NCI-H524 (cell line): Measurements from ENCODE around the gene GPR39.
"Not testable (repeated sequence)": the region's sequence is repeated elsewhere in the genome, so short reads cannot be mapped to it uniquely, and the experiment has no call there.

Experiments
- DNase-seq, 2 experiments: peaks; one replicate each; lab custom pipeline; 2025; lab: John Stamatoyannopoulos, UW

GPR39 gene

DNA sequence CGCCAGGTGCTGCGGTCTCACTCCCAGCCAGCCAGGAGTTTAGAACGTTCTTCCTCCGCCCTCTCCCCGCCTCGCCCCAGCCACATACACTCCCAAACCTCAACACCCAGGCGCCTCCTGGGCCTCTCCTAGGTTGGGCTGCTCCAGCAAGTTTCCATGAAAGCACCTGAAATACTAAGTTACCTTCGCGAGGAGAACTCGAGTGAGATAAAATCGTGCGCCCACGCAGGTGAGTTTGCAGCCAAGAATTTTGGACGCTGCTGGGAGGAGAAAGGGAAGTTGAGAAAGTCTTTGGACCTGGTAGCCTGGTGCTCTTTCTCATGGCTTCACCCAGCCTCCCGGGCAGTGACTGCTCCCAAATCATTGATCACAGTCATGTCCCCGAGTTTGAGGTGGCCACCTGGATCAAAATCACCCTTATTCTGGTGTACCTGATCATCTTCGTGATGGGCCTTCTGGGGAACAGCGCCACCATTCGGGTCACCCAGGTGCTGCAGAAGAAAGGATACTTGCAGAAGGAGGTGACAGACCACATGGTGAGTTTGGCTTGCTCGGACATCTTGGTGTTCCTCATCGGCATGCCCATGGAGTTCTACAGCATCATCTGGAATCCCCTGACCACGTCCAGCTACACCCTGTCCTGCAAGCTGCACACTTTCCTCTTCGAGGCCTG, at the start of gene GPR39:
GPR39 (plus strand) TSS at position 83 of the 673 bp plus-strand sequence.
- no peak for DNase-seq

DNA sequence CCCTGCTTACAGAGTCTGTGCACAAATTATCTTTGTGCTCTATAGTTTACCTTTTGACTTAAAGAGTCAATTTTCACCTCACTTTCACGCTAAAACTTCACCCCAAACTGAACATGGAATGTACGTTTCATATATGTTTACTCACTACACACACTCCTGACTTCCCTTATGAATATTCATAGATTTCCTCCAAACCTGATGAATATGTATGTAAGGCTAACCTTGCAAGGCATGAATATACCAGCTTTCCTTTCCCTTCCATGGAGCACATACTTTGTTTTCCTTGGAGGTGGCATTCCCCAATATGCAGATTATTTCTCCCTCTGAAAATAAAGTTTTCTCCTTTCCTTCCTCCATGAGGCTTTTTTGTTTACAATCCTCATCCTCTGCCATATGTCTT, 48.4 kb upstream of the GPR39 start:
- no peak for DNase-seq

DNA sequence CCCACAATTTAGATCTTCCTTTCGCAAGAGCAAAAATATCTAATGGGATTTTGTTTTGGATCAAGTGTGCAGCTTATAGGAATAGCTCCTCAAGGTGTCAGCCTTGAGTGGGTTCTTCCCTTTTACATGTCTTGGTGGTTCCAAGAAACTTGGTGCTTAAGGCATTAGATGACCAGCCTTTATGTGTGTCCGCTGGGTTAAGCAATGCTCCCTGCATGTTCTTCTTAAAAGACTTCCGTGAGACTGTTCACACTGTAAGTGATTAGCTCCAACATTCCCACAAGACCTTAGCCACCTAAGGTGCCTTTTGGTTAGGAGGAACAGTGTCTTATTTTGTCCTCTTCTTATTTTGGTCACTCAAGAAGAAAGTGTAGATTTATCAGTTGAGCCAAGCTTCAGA, 44.3 kb upstream of the GPR39 start:
- no peak for DNase-seq

DNA sequence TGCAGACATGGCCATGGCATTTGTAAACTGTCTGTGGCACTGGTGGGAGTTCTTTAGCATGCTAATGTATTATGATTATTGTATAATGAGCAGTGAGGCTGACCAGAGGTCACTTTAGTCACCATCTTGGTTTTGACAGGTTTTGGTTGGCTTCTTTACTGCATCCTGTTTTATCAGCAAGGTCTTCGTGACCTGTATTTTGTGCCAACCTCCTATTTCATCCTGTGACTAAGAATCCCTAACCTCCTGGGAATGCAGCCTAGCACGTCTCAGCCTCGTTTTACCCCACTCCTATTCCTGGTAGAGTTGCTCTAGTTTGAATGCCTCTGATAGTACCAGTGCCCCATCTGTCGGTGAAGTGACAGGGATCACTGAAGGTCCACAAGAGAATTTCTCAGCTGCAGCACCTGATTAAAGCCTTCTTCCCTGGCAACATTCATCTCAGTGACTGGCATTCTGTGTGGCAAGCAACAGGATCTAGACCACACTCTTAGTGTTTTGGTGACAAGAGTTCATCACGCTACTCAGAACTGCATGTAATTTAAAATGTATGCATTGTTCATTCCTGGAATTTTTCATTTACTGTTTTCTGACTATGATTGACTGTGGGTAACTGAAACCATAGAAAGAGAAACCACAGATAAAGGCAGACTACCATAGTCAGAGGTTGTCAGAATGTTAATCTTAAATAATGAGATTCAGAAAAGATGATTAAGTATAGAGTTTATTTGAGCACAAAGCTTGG, 43.0 kb upstream of the GPR39 start:
- no peak for DNase-seq

DNA sequence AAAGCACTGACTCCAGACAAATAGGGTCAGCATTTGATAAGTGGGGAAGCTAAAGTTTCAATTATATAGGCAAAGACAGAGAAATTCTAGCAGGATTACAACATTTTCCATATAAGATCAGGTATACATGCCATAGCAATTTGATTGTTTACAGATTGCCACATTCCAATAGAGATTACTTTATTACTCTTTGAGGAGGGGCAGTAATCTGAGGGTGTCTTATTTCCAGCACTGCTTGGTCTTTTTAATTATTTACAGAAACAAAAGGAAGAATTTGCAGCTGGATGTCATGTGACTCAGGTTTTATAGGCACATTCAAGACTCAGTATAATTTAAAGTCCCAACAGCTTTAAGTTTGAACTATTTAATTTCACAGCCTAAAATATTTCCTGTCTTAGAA, 42.5 kb upstream of the GPR39 start:
- DNase-seq: no peak

DNA sequence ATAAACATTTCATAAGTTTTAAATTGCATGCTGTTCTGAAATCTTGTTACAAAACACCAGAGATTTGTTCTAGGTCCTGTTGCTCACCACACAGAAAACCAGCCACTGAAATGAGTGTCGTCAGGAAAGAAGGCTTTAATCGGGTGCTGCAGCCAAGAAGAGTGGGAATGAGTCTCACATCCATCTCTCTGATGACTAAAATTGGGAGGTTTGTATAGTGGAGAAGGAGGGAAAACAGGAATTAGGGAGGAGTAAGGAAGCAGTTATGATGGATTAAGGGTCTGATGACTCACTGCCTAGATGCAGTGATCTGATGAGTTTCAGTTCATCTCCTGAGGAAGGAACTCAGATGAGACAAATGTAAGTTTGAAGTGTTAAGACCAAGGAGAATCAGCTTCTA, 42.1 kb upstream of the GPR39 start:
- DNase-seq: no peak

DNA sequence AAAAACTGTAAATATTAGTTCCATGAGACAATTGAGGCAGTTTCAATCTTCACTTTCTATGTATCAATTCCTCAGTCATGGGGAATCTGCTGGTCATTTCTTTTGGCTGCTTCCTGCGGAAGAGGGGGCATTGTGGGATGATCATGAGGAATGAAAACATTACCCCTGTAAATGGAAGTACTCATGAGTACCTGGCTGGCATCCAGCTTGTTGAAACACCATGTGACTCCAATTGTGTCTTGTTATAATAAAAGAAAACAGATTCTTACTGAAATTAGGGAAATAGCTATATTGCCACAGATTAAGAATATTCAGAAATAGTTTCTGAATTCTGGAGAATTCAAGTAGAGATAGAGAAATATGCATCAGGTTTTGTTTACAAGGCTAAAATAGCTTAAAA, 41.6 kb upstream of the GPR39 start:
- no peak for DNase-seq

DNA sequence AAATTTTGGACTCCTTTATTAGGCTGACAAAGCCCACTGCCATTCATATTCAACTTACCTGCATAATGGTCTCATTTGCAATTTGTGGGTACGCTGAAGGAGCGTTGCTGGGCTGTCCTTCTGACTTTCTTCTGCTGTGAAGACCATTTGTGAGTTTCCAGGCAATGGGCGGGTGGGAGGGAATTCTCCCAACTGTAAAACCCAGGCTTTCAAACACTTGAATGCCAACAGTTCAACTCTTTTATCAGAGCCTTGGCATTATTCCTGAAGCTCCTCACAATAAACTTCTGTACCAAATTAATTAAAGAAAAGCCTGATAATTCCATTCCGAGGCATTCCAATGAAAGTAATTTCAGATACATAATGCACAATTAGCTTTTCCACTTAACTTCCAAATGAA, 35.2 kb upstream of the GPR39 start:
- no peak for DNase-seq

DNA sequence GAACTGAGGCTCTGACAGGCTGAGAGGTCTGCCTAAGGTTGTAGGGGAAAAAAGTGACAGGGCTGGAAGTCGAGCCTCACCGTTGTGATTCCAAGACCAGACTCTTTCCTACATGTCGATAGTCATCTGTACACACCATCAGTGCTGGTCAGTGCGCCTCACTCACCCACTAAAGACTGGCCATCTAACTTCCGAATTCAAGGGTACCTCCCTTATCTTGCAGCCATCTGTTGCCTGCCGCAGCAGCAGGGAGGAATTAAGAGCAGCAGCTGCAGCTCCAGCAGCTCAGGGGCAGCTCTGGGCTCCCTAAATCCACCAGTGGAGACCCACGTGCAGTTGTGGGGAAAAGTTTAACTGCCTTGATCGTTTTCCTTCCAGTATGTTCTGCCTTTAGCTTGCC, 32.6 kb upstream of the GPR39 start:
- DNase-seq: peak; percentile 53 to 77

DNA sequence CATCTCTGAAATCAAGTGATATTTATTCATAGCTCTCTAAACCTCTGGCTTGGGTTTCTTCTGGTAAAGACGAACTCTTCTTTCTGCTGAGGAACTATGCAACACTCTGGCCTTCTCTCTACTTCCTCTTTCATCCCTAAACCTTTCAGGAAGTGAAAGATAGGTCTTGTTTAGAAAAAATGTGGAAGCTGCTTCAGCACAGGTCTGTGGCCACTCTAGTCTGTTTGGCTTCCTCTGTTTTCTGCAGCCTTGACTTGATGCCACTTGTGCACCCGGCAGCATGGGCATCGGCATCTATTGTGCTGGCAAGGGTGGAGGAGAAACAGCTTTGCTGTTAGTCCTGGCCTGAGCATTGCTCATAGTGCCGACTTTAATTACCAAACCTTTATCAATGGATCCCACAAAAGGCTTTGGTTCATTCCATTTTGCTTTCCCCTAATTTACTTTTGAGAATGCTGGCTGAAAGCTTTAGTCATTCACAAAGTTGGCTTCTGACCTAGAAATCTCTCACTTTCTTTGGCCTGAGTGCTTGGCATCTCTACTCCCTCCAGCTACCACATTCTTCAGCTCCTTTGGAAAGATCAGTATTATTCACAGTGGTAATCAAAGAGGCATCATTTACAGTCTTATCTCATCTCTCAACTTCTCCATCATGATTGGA, 32.0 kb upstream of the GPR39 start:
- DNase-seq: no peak

DNA sequence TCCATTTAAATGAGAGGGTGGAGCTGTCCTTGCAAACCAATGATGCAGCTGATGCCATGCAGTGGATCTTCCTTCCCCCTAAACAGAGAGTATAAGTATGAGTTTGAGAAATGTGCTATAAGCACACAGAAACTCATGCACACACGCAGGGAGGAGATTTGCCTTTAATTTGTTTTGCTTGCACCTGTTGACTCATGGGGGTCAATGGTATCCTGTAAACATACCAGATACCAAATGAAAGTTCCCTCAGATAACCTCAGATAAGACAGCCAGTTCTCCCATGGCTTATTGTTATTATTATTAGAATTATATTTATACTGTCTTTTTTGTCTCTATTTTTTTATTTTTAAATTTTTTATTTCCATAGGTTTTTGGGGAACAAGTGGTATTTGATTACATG, 29.5 kb upstream of the GPR39 start:
- no peak for DNase-seq

DNA sequence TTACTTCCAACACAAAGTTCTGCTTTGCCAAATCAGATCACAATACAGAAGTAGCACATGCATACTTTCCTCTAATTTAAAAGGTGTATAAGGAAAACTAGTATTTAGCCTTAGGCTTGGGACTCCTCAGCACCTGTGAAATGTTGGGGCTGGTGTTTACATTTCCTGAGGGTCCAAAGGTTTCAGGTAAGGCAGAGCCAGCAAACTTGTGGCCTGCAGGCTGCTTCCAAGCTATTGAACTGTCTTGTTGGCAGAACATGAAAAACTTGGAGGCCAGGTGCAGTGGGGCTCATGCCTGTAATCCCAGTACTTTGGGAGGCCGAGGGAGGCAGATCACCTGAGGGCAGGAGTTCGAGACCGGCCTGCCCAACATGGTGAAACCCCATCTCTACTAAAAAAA, 26.5 kb upstream of the GPR39 start:
- DNase-seq: no peak

DNA sequence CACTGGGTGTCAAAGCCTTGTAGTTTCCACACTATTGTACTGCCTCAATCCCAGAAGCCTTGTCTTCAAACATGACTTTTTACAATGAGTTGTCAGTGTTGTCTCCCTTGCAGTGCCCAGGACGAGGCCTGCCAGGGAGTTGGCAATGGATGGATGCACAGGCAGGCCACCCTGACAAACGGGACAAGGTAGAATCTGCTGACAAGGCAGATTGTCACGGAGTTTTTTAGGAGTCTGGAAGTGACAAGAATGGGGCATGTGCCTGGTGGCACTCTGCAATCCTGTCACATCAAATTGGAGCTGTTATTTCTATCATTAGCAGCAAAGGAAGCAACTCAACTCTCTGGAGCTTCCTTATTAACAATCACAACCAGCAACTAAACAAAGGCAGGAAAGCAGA, 25.2 kb upstream of the GPR39 start:
- no peak for DNase-seq

DNA sequence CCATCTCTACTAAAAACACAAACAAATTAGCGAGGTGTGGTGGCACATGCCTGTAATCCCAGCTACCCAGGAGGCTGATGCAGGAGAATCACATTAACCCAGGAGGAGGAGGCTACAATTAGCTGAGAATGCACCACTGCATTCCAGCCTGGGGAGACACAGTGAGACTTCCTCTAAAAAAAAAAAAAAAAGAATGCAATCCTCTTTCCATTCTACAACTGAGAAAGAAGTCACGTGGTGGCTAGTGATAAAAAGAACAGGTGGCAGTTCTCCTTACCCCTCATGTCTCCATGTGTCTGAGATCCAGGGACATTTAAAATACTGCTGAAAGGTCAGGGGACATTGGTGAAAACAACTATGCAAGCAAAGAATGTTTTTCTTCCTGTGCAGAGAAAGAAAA, 24.4 kb upstream of the GPR39 start:
- DNase-seq: peak in 1 of 2 experiments; percentile 43

DNA sequence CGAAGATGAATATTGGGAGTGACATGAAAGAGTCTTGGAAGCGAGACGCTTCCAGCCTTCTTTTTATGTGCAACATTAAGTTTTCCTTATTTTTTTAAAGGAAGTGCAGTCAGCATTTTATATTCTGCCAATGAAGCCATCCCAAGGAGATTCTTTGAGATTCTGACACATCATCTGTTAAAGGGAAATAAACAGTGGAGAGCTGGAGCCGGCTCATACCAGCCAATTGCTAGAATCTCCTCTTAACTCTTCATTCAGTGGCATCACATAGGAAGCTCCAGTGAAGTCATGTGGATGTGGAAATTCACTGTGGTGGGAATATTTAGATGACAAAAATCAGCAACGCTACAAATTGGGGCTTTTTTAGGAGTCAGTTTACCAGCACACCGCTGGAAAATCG, 23.7 kb upstream of the GPR39 start:
- no peak for DNase-seq

DNA sequence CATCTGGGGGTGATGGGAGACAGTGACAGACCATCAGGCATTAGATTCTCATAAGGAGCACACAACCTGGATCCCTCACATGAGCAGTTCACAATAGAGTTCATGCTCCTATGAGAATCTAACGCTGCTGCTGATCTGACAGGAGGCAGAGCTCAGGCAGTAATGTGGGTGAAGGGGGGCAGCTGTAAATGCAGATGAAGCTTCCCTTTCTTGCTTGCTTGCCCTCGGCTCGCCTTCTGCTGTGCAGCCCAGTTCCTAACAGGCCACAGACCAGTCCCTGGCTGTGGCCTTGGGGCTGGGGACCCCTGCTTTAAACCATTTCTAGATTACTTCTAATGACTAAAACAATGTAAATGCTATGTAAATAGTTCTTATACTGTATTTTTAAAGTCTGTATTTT, 19.6 kb upstream of the GPR39 start:
- DNase-seq: not testable (repeated sequence)

DNA sequence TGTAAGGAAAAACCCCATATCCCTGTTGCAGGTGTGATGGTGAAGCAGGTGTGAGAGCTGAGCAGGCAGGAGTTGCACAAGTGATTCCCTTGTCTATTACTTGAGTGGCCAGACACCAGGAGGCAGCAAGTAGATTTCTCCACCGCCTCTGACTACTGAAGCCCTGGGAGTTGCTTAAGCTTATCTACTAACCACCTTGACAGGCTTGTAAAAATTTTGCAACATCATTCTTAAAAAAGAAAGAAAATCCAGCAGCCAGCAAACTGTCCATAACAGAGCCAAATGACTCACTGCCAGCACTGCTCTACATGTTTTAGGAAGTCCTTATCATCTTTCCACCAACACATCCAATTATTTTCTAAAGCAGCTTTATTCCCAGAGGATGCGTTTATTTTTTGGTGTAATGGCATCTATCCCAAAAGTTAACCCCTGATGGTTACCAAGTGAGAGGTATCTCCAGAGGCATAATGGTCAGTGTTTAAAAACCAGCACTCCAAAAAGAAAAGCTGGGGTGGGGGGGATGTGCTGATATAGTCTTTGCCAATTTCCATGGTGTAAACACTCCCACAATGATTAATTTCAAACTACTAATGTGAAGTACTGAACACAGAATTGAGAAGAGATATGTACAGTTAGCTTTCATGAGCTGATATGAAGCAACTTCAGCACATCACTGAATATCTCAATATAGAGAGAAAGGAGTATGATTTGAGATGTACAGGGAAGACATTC, 16.3 kb upstream of the GPR39 start:
- DNase-seq: no peak

DNA sequence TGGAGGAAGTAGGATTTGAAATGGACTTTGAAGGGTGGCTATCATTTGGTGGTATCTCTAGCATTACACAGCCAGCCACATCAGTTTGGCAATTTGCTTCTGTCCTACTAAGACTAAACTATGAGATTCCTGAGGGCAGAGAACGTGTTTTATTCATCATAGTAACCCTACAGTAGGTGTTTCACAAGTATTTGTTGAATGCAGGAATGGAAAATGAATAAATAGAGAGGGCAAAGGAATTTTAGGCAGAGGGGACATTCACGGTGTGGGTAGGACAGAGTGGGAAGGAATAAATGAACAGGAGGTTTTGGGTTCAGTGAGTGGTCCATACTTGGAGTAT, 15.7 kb upstream of the GPR39 start:
- DNase-seq: no peak

DNA sequence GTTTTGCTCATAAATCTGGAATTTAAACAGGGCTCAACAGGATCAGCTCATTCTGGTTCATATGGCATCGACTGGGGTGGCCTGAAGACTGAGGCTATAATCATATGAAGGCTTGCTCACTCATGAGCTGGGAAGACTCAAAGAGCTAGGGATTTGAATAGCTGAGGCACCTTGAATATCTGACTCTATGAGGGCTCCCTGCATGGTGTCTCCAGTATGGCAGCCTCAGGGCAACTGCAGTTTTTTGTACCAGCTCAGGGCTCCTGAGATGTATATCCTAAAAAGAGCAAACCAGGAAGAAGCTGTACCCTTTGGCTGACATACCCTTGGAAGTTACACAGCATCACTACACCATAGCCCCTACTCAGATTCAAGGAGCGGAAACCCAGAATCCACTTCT, 15.3 kb upstream of the GPR39 start:
- no peak for DNase-seq

DNA sequence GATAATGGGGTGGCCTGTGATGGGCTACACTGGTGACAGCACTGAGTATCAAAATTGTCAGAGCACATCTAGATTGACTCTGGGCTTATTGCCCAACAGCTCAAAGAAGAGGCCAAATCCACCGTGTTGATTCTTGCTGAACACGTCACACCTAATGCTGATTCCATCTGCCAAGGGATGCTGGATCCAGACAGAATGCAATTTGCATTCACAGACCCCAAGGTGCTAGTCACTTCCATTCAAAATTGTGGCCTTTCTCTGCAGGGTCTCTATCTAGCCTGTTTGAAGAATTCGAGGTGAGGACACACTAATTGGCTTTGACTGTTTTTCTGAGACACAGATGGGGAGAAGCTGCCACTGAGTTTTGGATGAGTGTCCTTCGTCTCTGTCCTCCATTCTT, 13.5 kb upstream of the GPR39 start:
- DNase-seq: no peak

DNA sequence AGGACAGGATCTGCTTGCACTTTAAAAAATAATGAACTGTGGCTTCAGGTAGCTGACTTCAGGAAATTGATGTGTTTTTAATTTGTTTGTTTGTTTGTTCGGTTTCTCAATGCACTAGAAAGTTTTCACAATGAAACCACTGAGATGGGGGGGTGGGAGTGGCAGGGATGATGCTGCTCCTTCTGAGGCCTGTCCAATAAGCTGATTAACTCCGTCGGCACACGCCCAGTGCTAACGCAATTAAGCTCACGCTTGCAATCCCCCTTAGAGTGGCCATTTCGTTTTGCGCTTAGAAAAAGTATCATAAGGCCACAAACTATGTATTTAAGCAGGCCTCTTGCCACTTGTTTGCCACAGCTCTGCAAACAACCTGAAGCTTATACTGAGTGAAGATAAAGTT, 12.5 kb upstream of the GPR39 start:
- DNase-seq: peak; percentile 13 to 60

DNA sequence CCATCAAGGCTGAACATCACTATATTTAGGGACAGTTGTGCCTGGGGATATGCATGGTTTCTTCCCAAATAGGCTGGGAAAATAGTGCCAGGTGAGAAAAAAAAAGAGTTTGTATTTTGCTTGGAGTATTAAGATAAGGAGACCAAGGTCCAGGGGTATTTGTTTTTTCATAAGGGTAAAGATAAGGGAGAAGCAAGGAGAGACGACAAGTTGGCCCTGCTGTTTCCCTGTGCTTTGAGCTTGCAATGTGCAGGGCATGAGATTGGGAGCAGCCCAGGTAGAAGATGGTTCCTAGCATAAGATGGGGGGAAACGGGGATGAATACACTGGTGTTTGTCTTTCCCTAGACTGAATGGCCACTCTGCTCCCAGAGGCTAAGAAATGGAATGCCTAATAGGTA, 8.8 kb upstream of the GPR39 start:
- no peak for DNase-seq

DNA sequence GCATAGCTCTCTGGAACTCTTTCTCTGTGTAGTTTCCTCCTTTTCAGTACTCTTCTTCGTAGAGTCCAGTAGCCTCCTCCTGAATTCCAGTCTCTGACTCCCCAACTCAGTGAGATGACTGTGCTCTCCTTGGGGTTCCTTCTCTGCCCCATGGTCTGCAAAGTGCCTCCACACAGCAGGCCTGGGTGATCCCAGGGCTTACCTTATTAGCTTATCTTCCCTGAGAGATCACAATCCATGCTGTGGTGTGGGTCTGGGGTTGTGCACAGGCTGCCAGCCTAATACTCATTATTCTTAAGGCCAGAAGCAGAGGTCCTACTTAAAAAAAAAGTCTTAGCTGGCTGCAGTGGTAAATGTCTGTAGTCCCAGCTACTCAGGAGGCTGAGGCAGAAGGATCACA, 4.6 kb upstream of the GPR39 start:
- DNase-seq: no peak
